ENCODE results near the gene ITGAV. TPM values are rescaled to one million over a fixed set of nuclear protein-coding genes. Genes with fewer than 3 reads are reported as not detected.
A peak's percentile ranks its signal among the peaks of the same experiment; 100 is the strongest.

Gene ITGAV
- total and polyA plus RNA-seq, 2 donors (not counting 1 experiment from before 2014, with no cell fraction given): 121 to 205 TPM

DNA sequence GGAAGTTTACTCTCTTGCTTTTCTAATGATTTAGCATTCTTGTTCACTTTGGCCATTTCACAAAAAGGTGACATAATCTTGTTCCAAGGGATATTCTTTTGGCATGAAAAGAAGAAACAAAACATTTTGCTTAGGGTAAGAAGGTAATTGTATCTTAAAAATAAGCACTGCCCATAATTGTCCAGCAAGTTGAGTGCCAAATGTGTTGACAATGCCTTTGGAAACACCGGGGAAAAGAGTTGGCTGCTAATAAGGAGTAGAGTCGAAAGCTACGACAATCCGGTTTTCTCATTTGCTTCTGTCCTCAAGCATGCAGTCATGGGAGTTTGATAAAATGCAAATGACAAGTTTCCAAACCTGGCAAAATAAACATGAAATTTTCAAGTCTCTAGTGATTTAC, 27.3 kb downstream of the ITGAV start:
- Histone ChIP-seq H3K27ac (ENCODE audit: insufficient read depth, low read length) (no peak overlapping the region), H3K4me3 (replicated peaks in 1 of 4; ENCODE audit: control extremely low read depth in 1 of 4, insufficient read depth in 1 of 4, low read depth in 3 of 4, low read length in 4 of 4) (no peak overlapping the region), H3K79me2 (ENCODE audit: control insufficient read depth, insufficient read depth, low read length) (no peaks in the 10 kb centered on the region), H3K4me1 (ENCODE audit: control insufficient read depth, extremely low read depth, insufficient read depth, low read length) (no peaks in the 10 kb centered on the region), H3K4me2 (ENCODE audit: extremely low read depth, insufficient read depth, low read length) (no peak overlapping the region), H3K27me3 (ENCODE audit: control insufficient read depth, insufficient read depth, low read length) (no peaks in the 10 kb centered on the region), H3K36me3 (ENCODE audit: control insufficient read depth, insufficient read depth, low read length) (no peaks in the 10 kb centered on the region), H4K20me1 (ENCODE audit: control insufficient read depth, extremely low read depth, insufficient read depth, low read length) (no peaks in the 10 kb centered on the region), H3K9me3 (ENCODE audit: control insufficient read depth, insufficient read depth, low read depth, low read length) (no peaks in the 10 kb centered on the region), H3K9ac (ENCODE audit: insufficient read depth, low read length) (no peak overlapping the region), H2AFZ (ENCODE audit: low read length) (no peak overlapping the region)
- peak in 1 of 2 donors; percentile 25 for DNase-seq (ENCODE audit: low read depth in 2 of 2)
- TF ChIP-seq EZH2 (IDR thresholded peaks at IDR 0.05; ENCODE audit: low read length, missing control alignments): no peak
- TF ChIP-seq, protein P1, sequence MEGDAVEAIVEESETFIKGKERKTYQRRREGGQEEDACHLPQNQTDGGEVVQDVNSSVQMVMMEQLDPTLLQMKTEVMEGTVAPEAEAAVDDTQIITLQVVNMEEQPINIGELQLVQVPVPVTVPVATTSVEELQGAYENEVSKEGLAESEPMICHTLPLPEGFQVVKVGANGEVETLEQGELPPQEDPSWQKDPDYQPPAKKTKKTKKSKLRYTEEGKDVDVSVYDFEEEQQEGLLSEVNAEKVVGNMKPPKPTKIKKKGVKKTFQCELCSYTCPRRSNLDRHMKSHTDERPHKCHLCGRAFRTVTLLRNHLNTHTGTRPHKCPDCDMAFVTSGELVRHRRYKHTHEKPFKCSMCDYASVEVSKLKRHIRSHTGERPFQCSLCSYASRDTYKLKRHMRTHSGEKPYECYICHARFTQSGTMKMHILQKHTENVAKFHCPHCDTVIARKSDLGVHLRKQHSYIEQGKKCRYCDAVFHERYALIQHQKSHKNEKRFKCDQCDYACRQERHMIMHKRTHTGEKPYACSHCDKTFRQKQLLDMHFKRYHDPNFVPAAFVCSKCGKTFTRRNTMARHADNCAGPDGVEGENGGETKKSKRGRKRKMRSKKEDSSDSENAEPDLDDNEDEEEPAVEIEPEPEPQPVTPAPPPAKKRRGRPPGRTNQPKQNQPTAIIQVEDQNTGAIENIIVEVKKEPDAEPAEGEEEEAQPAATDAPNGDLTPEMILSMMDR (conservative IDR thresholded peaks at IDR 0.05 in 1 of 2, IDR thresholded peaks at IDR 0.05 in 1 of 2; ENCODE audit: low read depth in 1 of 2, low read length in 2 of 2): no peak

DNA sequence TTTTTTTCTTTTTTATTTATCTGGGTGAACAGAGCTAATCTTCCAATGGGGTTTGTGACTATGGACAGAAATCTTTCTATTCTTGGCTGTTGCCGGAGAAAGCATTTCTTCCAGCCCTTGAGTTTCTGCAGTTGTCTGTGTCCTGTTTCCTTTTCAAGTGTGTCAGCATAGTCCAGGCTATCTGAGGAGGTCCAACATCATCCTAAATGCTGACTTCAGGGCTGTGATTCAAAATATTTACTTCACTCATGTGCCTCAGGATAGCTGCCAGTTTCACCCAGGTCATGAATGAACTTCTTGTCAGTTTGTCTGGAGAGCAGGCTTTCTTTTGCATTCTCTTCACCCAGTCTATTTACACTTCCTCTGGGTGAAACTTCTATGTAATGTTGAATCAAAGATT, 27.9 kb downstream of the ITGAV start:
- DNase-seq (ENCODE audit: low read depth in 2 of 2): no peak

DNA sequence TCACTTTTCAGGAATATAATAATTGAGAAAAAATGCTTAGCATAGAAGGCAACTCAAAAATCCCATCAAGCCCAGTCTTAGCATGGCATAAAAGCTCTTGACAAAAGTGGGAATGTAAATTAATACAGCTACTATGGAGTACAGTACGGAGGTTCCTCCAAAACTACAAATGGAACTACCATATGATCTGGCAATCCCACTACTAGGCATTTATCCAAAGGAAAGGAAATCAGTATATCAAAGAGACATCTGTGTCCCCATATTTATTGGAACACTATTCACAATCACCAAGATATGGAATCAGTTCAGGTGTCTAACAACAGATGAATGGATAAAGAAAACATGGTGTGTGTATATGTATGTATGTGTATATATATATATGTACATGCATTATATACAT, 28.8 kb downstream of the ITGAV start:
- H4K20me1 ChIP-seq (ENCODE audit: control insufficient read depth, extremely low read depth, insufficient read depth, low read length): no peaks in the 10 kb centered on the region
- DNase-seq (ENCODE audit: low read depth in 2 of 2): no peak
- no peak overlapping the region for H2AFZ ChIP-seq (ENCODE audit: low read length)
- no peaks in the 10 kb centered on the region for H3K4me1 ChIP-seq (ENCODE audit: control insufficient read depth, extremely low read depth, insufficient read depth, low read length)
- H3K9me3 ChIP-seq (ENCODE audit: control insufficient read depth, insufficient read depth, low read depth, low read length): no peaks in the 10 kb centered on the region
- H3K79me2 ChIP-seq (ENCODE audit: control insufficient read depth, insufficient read depth, low read length): no peaks in the 10 kb centered on the region
- no peak overlapping the region for H3K27ac ChIP-seq (ENCODE audit: insufficient read depth, low read length)
- no peak overlapping the region for H3K4me3 ChIP-seq (replicated peaks in 1 of 4; ENCODE audit: control extremely low read depth in 1 of 4, insufficient read depth in 1 of 4, low read depth in 3 of 4, low read length in 4 of 4)
- no peak for TF ChIP-seq EZH2 (IDR thresholded peaks at IDR 0.05; ENCODE audit: low read length, missing control alignments)
- TF ChIP-seq, protein P1 (conservative IDR thresholded peaks at IDR 0.05 in 1 of 2, IDR thresholded peaks at IDR 0.05 in 1 of 2; ENCODE audit: low read depth in 1 of 2, low read length in 2 of 2): no peak
- no peak overlapping the region for H3K9ac ChIP-seq (ENCODE audit: insufficient read depth, low read length)
- no peak overlapping the region for H3K4me2 ChIP-seq (ENCODE audit: extremely low read depth, insufficient read depth, low read length)
- H3K27me3 ChIP-seq (ENCODE audit: control insufficient read depth, insufficient read depth, low read length): no peaks in the 10 kb centered on the region
- H3K36me3 ChIP-seq (ENCODE audit: control insufficient read depth, insufficient read depth, low read length): peaks cover under 1% of the 10 kb centered on the region

More for the DNA sequence above, 27.9 kb downstream of the ITGAV start:
- Histone ChIP-seq H3K4me3 (replicated peaks in 1 of 4; ENCODE audit: control extremely low read depth in 1 of 4, insufficient read depth in 1 of 4, low read depth in 3 of 4, low read length in 4 of 4) (no peak overlapping the region), H3K4me2 (ENCODE audit: extremely low read depth, insufficient read depth, low read length) (no peak overlapping the region), H3K9me3 (ENCODE audit: control insufficient read depth, insufficient read depth, low read depth, low read length) (no peaks in the 10 kb centered on the region), H3K27ac (ENCODE audit: insufficient read depth, low read length) (no peak overlapping the region), H3K36me3 (ENCODE audit: control insufficient read depth, insufficient read depth, low read length) (no peaks in the 10 kb centered on the region), H2AFZ (ENCODE audit: low read length) (no peak overlapping the region), H4K20me1 (ENCODE audit: control insufficient read depth, extremely low read depth, insufficient read depth, low read length) (no peaks in the 10 kb centered on the region), H3K79me2 (ENCODE audit: control insufficient read depth, insufficient read depth, low read length) (no peaks in the 10 kb centered on the region), H3K4me1 (ENCODE audit: control insufficient read depth, extremely low read depth, insufficient read depth, low read length) (no peaks in the 10 kb centered on the region), H3K9ac (ENCODE audit: insufficient read depth, low read length) (no peak overlapping the region), H3K27me3 (ENCODE audit: control insufficient read depth, insufficient read depth, low read length) (no peaks in the 10 kb centered on the region)
- TF ChIP-seq, protein P1 (conservative IDR thresholded peaks at IDR 0.05 in 1 of 2, IDR thresholded peaks at IDR 0.05 in 1 of 2; ENCODE audit: low read depth in 1 of 2, low read length in 2 of 2): no peak
- TF ChIP-seq EZH2 (IDR thresholded peaks at IDR 0.05; ENCODE audit: low read length, missing control alignments): no peak
